ENCODE measurements around the gene HDDC2.

GRCh38 chr6:125314009-125314581 lies 12.3 kb upstream of the HDDC2 start:
- TF ChIP-seq CTCF (conservative IDR thresholded peaks at IDR 0.05; ENCODE audit: low read depth in 2 of 2) (peak; percentile 92 to 95), NANOG (IDR thresholded peaks at IDR 0.05; ENCODE audit: borderline replicate concordance) (no peak)
